Thyroid gland (tissue), 4 donors: ENCODE data around the gene DUSP3. TPM values are rescaled to one million over a fixed set of nuclear protein-coding genes. Genes with fewer than 3 reads are reported as not detected.

Source experiments
- DNase-seq, 2 donors: peaks; one replicate each; pipeline ENCODE4 v3.0.0-alpha.2; 2019
- H3K27ac ChIP-seq, 3 donors: fragments of 200-600 bp; sonication (generic); 1 replicate in 2 of 3; 2 replicates in 1 of 3; pipeline ENCODE4 v1.5.1; 2016 to 2019; ENCODE audit warnings: mild to moderate bottlenecking in 1 of 3, moderate library complexity in 1 of 3
- H3K27me3 ChIP-seq: fragments of 200-600 bp; sonication (generic); one replicate; pipeline ENCODE4 v1.5.1; 2019
- H3K36me3 ChIP-seq, 2 donors: fragments of 200-600 bp; sonication (generic); one replicate each; pipeline ENCODE4 v1.5.1; 2016 to 2019
- H3K4me1 ChIP-seq, 2 donors: fragments of 200-600 bp; sonication (generic); one replicate each; pipeline ENCODE4 v1.5.1; 2017 to 2019
- H3K4me3 ChIP-seq, 3 donors: fragments of 200-600 bp; sonication (generic); replicated peaks in 1 of 3; 1 replicate in 2 of 3; 2 replicates in 1 of 3; pipeline ENCODE4 v1.5.1; 2016; ENCODE audit warnings: mild to moderate bottlenecking in 1 of 3
- H3K9me3 ChIP-seq: fragments of 200-600 bp; sonication (generic); one replicate; pipeline ENCODE4 v1.5.1; 2017
- CTCF ChIP-seq, 6 experiments: fragments of 200-600 bp in 3 of 6; fragments of 450-650 bp in 3 of 6; sonication (generic) in 3 of 6; IDR thresholded peaks; one replicate each; pipeline ENCODE4 v1.5.1; 2016 to 2019; ENCODE audit warnings: antibody characterized with exemption in 6 of 6, mild to moderate bottlenecking in 2 of 6, inconsistent platforms in 1 of 6, moderate library complexity in 1 of 6
- POLR2A ChIP-seq, 2 donors: fragments of 450-650 bp; IDR thresholded peaks; one replicate each; pipeline ENCODE4 v1.6.1; 2017; ENCODE audit warnings: antibody characterized with exemption in 2 of 2, mild to moderate bottlenecking in 2 of 2, moderate library complexity in 1 of 2
- WGBS, 2 donors: methylation state at CpG; one replicate each; pipeline ENCODE4 v1.1.5; 2017; 5-methylcytosine and 5-hydroxymethylcytosine counted together
- intact Hi-C: fragments of 100-400 bp; cut with DNase I; formaldehyde crosslinking; loops from one replicate; pipeline ENCODE4 v1.15.1; 2023
- total RNA-seq, 4 donors: library from RNA; depleted of rRNA; stranded (reverse); fragments of >200 nt; gene quantifications; one replicate each; pipeline ENCODE4 v1.2.3, GENCODE V29; 2016

The DUSP3 gene
- 10 to 100 TPM; 67.7 to 98.5 (median 72.0) TPM for total RNA-seq

- intact Hi-C loops: no loop called here
- H3K27ac ChIP-seq: peak within 1 kb of the TSS; percentile 99 to 100 (median 100)
- 0% methylated on average over 1 to 48 of the region's 100 CpGs for WGBS, 2 donors
- DNase-seq: peak; percentile 98 to 99
- peaks cover 10 to 13% of the 10 kb centered on the region in 2 donors for H3K36me3 ChIP-seq
- no peaks in the 10 kb centered on the region for H3K9me3 ChIP-seq
- peak within 1 kb of the TSS; percentile 72 to 99 (median 90) for H3K4me3 ChIP-seq
- H3K27me3 ChIP-seq: no peaks in the 10 kb centered on the region
- peaks cover 9 to 27% of the 10 kb centered on the region in 2 donors for H3K4me1 ChIP-seq
- TF ChIP-seq POLR2A (IDR thresholded peaks at IDR 0.05) (peak; percentile 90 to 96), CTCF (IDR thresholded peaks at IDR 0.05) (no peak)
Observed at GRCh38 chr17:43778337-43779144, at the start of gene DUSP3. Gene DUSP3 (minus strand): TSS chr17:43778977. CDS start chr17:43778924, 53 bp downstream.

GRCh38 chr17:43827596-43827995, 48.8 kb upstream of the DUSP3 start:
- no peak for DNase-seq
- intact Hi-C loops: no loop called here
- no peak overlapping the region for H3K4me3 ChIP-seq
- H3K27me3 ChIP-seq: no peaks in the 10 kb centered on the region
- H3K9me3 ChIP-seq: no peaks in the 10 kb centered on the region
- H3K27ac ChIP-seq: no peak overlapping the region
- peaks cover 10 to 14% of the 10 kb centered on the region in 2 donors for H3K4me1 ChIP-seq
- no peak for TF ChIP-seq CTCF (IDR thresholded peaks at IDR 0.05)
- TF ChIP-seq POLR2A (IDR thresholded peaks at IDR 0.05): no peak
- WGBS, 2 donors: 97 to 98% methylated on average over 9 of the region's 9 CpGs
- no peaks in the 10 kb centered on the region for H3K36me3 ChIP-seq

GRCh38 chr17:43826206-43826605, 47.4 kb upstream of the DUSP3 start:
- Histone ChIP-seq H3K4me1 (peaks cover 0 to under 1% of the 10 kb centered on the region in 2 donors), H3K27ac (no peak overlapping the region), H3K27me3 (no peaks in the 10 kb centered on the region), H3K9me3 (no peaks in the 10 kb centered on the region), H3K36me3 (no peaks in the 10 kb centered on the region), H3K4me3 (no peak overlapping the region)
- no peak for DNase-seq
- no peak for TF ChIP-seq CTCF (IDR thresholded peaks at IDR 0.05)
- no peak for TF ChIP-seq POLR2A (IDR thresholded peaks at IDR 0.05)
- WGBS, 2 donors: 94 to 98% methylated on average over 7 of the region's 7 CpGs
- intact Hi-C loops: no loop called here

GRCh38 chr17:43825567-43825966, 46.8 kb upstream of the DUSP3 start:
- H3K4me3 ChIP-seq: no peak overlapping the region
- WGBS, 2 donors: 89 to 94% methylated on average over 7 to 12 of the region's 12 CpGs
- H3K27me3 ChIP-seq: no peaks in the 10 kb centered on the region
- H3K4me1 ChIP-seq: peaks cover 0 to 5% of the 10 kb centered on the region in 2 donors
- intact Hi-C loops: no loop called here
- H3K27ac ChIP-seq: no peak overlapping the region
- no peak for DNase-seq
- TF ChIP-seq POLR2A (IDR thresholded peaks at IDR 0.05): no peak
- no peaks in the 10 kb centered on the region for H3K9me3 ChIP-seq
- no peaks in the 10 kb centered on the region for H3K36me3 ChIP-seq

GRCh38 chr17:43823350-43824084, 44.7 kb upstream of the DUSP3 start:
- 89 to 92% methylated on average over 7 to 10 of the region's 10 CpGs for WGBS, 2 donors
- no peak overlapping the region for H3K4me3 ChIP-seq
- peak overlapping the region in 2 of 3 donors; percentile 33 to 56 for H3K27ac ChIP-seq
- TF ChIP-seq CTCF (IDR thresholded peaks at IDR 0.05) (no peak), POLR2A (IDR thresholded peaks at IDR 0.05) (no peak)
- H3K27me3 ChIP-seq: no peaks in the 10 kb centered on the region
- DNase-seq: no peak
- no peaks in the 10 kb centered on the region for H3K9me3 ChIP-seq
- H3K36me3 ChIP-seq: no peaks in the 10 kb centered on the region
- intact Hi-C loops: no loop called here
- peaks cover 0 to 5% of the 10 kb centered on the region in 2 donors for H3K4me1 ChIP-seq
